ENCODE results near the gene ANKMY1.

- TF ChIP-seq CTCF (IDR thresholded peaks at IDR 0.05; ENCODE audit: insufficient read depth, low read length, poor library complexity, severe bottlenecking) = no peak
- TF ChIP-seq EZH2phosphoT487 (conservative IDR thresholded peaks at IDR 0.05; ENCODE audit: low read length) = no peak
Measured at GRCh38 chr2:240577281-240578109, 19.7 kb upstream of the ANKMY1 start.

All from SU-DHL-6 (cell line).